ENCODE measurements around the gene SPRED2.

The SPRED2 gene

DNA sequence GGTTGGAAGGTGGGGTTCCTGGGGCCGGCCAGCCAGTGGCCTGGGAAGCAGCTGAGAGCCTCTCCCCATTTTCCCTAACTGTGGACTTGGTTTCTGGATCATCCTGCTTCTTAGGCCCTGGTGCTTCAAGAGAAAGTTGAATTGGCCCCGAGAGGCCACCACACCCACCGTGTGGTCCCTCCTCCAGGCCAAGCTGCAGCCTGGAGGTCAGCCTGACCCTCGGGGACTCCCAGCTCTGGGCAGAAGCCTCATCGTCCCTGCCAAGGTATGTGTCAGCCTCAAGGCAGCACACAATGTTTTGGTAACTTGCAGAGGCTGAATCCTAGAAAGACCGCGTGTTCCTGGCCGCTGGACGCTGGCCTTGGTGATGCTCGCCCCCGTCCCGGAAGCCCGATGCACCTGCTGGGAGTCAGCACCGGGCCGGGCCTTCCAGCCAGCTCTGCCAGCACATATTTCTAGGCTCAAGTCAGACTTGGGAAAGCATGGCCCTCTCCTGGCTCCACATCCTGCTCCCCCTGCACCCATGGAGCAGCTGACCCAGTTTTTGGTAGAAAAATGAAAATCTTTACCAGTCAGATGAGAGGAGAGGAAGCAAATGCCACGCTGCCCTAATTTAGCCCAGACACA lies 132.2 kb downstream of the SPRED2 start:
- DNase-seq = no peak

- DNase-seq = no peak
Observed at GRCh38 chr2:65299246-65299645, 133.2 kb downstream of the SPRED2 start.

- DNase-seq = no peak
Observed at GRCh38 chr2:65298089-65298488, 134.3 kb downstream of the SPRED2 start.

DNA sequence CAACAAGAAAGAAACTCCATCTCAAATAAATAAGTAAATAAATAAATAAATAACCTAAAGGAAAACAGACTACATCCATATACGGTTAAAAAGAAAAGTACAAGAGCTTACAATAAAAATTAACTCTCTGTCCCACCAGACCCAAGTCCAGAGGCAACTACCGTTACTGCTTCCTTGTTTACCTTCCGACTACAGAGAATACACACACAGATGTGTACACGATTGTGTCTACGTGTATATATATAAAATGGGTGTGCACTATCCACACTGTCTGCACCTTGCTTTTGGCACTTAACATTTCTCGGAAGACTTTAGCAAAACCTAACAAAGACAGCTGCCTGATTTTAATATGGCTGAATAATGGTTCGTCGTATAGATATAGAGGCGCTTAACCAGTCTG lies 134.9 kb downstream of the SPRED2 start:
- no peak for DNase-seq

GRCh38 chr2:65296971-65297370 lies 135.4 kb downstream of the SPRED2 start:
- no peak for DNase-seq

DNA sequence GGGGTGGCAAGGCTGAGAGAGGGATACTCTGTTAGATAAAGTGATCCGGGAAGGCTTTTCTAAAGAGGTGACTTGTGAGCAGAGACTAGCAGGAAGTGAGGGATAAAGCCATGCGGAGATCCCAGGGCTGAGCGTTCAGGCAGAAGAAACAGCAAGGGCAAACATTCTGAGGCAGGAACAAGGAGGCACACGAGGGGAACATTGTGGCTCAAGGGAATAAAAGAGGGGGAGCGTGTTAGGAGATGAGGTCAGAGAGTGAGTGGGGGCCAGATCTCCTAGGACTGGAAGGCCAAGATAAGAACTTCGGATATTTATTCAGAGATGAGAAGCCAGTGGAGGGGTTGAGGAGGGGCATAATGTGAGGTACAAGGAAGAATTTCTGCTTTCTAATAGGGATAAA lies 137.7 kb downstream of the SPRED2 start:
- DNase-seq = no peak

GRCh38 chr2:65294136-65294535 lies 138.3 kb downstream of the SPRED2 start:
- no peak for DNase-seq

- DNase-seq = no peak
Observed at GRCh38 chr2:65293376-65293775, 139.0 kb downstream of the SPRED2 start.

DNA sequence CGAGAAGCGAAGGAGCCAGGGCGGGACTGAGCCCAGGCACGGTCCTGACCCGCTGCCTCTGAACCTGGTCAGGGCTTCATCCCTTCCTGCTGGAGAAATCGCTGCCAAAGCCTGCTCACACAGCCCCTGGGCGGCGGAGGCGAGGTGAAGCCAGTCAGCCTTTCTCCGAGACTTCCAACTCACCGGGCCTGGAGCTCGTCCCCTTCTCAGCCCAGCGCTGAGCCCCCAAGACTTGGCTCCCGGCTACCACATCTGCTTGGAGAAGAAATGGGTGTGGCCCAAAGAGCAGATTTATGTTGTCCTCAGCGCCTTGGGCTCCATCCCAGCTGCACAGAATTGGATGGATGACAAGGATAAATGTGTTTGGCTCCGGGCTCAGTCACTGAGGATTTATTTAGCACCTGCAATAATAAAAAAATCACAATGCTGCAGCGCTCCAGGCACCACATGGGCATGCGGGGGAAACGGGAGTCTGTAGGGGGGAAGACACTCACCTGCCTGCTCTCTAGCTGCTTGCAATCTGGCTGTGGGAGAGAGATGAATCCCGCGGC lies 139.9 kb downstream of the SPRED2 start:
- no peak for DNase-seq

- DNase-seq = no peak
Observed at GRCh38 chr2:65292106-65292400, 140.3 kb downstream of the SPRED2 start.

DNA sequence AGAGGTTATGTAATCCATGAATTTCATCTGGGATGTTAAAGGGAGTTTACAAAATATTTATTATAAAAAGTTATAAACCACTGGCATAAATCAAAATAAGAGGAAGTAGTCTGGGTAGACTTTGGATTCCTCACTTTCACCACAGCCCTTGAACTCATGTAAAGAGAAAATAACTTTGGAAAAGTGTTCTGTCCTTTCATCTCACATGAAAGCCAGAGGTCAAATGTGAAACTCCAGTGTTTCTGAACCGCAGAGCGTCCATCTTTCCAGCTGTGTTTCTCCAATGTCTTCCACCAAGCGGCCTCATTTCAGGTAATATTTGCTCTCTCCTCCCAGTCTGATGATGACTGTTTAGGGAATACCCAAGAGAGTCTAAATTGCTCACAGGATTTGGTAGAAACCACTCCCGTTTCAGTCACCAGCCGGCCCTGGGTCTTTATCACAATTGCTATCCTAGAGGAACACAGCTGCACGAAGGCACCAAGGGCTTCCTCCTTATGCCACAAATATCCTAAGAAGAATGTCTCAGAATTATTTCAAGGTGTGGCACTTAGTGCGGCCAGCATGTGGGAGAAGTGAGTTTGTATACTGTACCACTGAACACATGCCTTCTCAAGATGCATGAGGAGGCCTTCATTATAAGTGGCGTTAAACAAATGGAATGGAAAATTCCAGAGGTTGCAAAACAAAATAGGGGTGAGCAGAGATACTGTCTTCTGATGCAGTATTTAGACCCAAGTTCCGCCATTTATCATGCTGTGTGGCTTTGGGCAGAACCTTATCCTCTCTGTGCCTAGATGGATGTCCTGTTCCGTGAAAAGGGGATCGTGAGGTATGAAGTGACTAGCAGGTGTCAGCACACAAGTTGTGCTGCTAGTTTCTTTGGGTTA lies 140.9 kb downstream of the SPRED2 start:
- DNase-seq = no peak

- DNase-seq = no peak
Observed at GRCh38 chr2:65287364-65287763, 145.0 kb downstream of the SPRED2 start.

DNA sequence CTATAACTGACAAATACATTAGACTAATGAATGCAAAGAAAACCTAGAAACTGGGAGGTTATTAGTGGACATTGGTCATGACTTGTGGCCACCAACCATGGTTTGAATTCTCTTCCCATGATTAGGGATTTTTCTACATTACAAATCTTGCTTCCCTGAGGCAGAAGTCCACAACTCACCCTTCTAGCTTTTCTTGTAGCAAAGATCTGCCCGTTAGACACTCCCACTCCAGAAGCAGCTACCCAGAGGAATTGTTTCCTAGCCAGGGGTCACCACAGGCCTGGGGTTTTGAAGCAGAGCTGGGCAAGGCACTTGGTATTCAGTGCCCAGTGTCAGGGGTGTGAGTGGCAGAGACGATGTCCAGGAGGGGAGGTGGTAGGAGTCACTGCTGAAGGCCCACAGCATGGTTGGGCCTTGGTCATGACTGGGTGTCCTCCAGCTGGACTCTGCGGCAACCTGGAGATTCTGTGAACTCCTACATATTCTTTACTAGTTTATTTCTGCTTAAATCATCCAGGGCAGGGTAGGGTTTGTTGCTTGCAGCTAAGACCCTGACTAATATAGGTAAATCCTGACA lies 149.8 kb downstream of the SPRED2 start:
- no peak for DNase-seq

GRCh38 chr2:65281627-65282351 lies 150.6 kb downstream of the SPRED2 start:
- no peak for DNase-seq

- no peak for DNase-seq
Observed at GRCh38 chr2:65279756-65280155, 152.6 kb downstream of the SPRED2 start.

DNA sequence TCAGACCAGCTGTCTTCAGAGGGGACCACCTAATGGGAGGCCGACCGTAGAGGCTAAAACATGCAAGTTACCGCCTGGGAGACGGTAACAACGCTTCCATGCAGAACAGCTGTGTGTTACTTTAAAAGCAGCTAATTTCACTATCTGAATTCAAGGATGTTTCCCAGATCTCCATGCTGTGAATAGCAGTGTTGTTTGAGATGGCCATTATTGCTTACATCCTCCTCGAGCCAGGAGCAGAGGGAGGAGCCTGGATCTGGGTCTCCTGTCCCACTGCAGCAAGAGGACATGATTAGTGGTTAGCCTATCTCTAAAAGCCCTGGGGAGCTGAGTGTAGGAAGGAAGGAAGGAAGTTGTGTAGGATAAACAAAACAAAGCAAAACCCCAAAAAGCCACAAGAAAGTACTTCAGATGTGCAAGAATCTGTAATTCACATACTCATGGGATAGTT lies 153.8 kb downstream of the SPRED2 start:
- DNase-seq = no peak

- DNase-seq = no peak
Observed at GRCh38 chr2:65277791-65278483, 154.5 kb downstream of the SPRED2 start.

GRCh38 chr2:65277118-65277517 lies 155.3 kb downstream of the SPRED2 start:
- no peak for DNase-seq

DNA sequence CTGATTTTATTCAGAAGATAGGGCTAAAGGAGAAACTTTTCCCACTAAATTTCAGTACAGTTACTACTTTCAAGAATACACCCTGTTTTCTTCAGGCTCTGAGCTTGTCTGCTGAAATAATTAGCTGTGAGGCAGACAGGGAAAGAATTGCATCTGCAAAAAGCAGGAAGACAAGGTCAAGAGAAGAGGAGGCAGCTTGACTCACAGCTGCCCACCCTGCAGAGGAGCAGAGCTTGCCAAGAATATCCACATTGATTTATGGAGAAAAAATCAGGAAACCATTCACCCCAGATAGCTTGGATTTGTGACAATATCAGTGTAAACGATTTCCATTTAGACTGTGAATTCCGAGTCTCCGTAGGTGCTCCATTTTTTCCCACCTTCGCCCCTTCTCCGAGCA lies 155.8 kb downstream of the SPRED2 start:
- DNase-seq = no peak

GRCh38 chr2:65275141-65275915 lies 157.1 kb downstream of the SPRED2 start:
- no peak for DNase-seq

DNA sequence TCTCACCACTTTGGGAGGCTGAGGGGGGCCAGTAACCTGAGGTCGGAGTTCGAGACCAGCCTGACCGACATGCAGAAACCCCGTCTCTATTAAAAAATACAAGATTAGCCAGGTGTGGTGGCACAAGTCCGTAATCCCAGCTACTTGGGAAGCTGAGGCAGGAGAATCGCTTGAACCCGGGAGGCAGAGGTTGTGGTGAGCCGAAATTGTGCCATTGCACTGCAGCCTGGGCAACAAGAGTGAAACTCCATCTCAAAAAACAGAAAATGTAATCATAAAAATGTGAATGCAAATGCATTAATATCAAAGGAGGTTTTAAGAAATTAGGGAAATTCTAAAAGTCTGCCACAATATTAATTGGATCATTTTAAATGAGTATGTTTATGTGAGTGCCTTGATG lies 159.1 kb downstream of the SPRED2 start:
- DNase-seq = no peak

DNA sequence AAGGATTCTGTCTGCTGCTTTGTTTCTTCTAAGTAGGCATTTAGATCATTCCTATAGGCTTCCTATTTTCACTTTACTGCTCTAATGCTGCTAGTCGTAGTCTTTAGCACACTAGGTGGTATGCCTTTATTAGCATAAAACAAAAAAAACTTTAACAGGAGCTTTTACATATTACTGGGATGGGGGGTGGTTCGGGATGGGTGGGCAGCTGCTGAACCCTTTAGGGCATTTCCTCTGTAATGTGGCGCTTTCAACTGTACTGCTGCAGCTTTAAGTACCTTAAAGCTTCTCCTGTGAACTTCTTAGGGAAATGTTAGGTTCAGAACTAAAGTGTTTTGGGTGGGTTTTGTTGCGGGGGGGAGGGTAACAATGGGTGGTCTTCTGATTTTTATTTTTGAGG lies 163.4 kb downstream of the SPRED2 start:
- no peak for DNase-seq

All from midbrain (tissue), 1 donor.